IPS-18c (cell line): ENCODE data around the gene GSK3B.
"Not testable (repeated sequence)": the region's sequence is repeated elsewhere in the genome, so short reads cannot be mapped to it uniquely, and the experiment has no call there.

Experiments used
- H3K4me3 ChIP-seq: 2 replicates; pipeline ENCODE4 v1.7.0; 2013; ENCODE audit warnings: low read depth, mild to moderate bottlenecking, low read length, moderate library complexity; ENCODE audit not compliant: insufficient read depth
- H3K9me3 ChIP-seq: one replicate; pipeline ENCODE4 v1.6.1; 2013; ENCODE audit warnings: mild to moderate bottlenecking, low read length, moderate library complexity; ENCODE audit not compliant: control insufficient read depth, insufficient read depth

Gene GSK3B

GRCh38 chr3:120070263-120070981 is 23.8 kb downstream of the GSK3B start:
- no peak overlapping the region for H3K4me3 ChIP-seq
- no peaks in the 10 kb centered on the region for H3K9me3 ChIP-seq

- Histone ChIP-seq H3K4me3 (no peak overlapping the region), H3K9me3 (no peaks in the 10 kb centered on the region)
Measured at GRCh38 chr3:120067083-120067482, 27.2 kb downstream of the GSK3B start.

- H3K4me3 ChIP-seq: no peak overlapping the region
- no peaks in the 10 kb centered on the region for H3K9me3 ChIP-seq
Measured at GRCh38 chr3:120066634-120067033, 27.6 kb downstream of the GSK3B start.

GRCh38 chr3:120064641-120065040 is 29.6 kb downstream of the GSK3B start:
- H3K4me3 ChIP-seq: no peak overlapping the region
- no peaks in the 10 kb centered on the region for H3K9me3 ChIP-seq

GRCh38 chr3:120062474-120062873 is 31.8 kb downstream of the GSK3B start:
- no peaks in the 10 kb centered on the region for H3K9me3 ChIP-seq

GRCh38 chr3:120059081-120059864 is 35.0 kb downstream of the GSK3B start:
- no peaks in the 10 kb centered on the region for H3K9me3 ChIP-seq
- no peak overlapping the region for H3K4me3 ChIP-seq

More at GRCh38 chr3:120062474-120062873, 31.8 kb downstream of the GSK3B start:
- H3K4me3 ChIP-seq: no peak overlapping the region

GRCh38 chr3:120057626-120058025 is 36.6 kb downstream of the GSK3B start:
- Histone ChIP-seq H3K4me3 (no peak overlapping the region), H3K9me3 (no peaks in the 10 kb centered on the region)

- no peak overlapping the region for H3K4me3 ChIP-seq
- H3K9me3 ChIP-seq: no peaks in the 10 kb centered on the region
Measured at GRCh38 chr3:120057029-120057428, 37.2 kb downstream of the GSK3B start.

- not testable (repeated sequence) for H3K4me3 ChIP-seq, H3K9me3 ChIP-seq
Measured at GRCh38 chr3:120053647-120054046, 40.6 kb downstream of the GSK3B start.

GRCh38 chr3:120052677-120053076 is 41.6 kb downstream of the GSK3B start:
- Histone ChIP-seq H3K4me3 (no peak overlapping the region), H3K9me3 (no peaks in the 10 kb centered on the region)

GRCh38 chr3:120052225-120052624 is 42.0 kb downstream of the GSK3B start:
- Histone ChIP-seq H3K4me3 (no peak overlapping the region), H3K9me3 (no peaks in the 10 kb centered on the region)

GRCh38 chr3:120051570-120051969 is 42.7 kb downstream of the GSK3B start:
- H3K4me3 ChIP-seq, H3K9me3 ChIP-seq: not testable (repeated sequence)

- Histone ChIP-seq H3K9me3 (no peaks in the 10 kb centered on the region), H3K4me3 (no peak overlapping the region)
Measured at GRCh38 chr3:120049881-120050539, 44.2 kb downstream of the GSK3B start.

GRCh38 chr3:120049072-120049471 is 45.2 kb downstream of the GSK3B start:
- Histone ChIP-seq H3K9me3 (no peaks in the 10 kb centered on the region), H3K4me3 (no peak overlapping the region)

GRCh38 chr3:120048355-120049041 is 45.7 kb downstream of the GSK3B start:
- Histone ChIP-seq H3K4me3 (no peak overlapping the region), H3K9me3 (no peaks in the 10 kb centered on the region)

GRCh38 chr3:120047686-120048085 is 46.6 kb downstream of the GSK3B start:
- H3K4me3 ChIP-seq: no peak overlapping the region
- no peaks in the 10 kb centered on the region for H3K9me3 ChIP-seq

GRCh38 chr3:120040813-120041377 is 53.4 kb downstream of the GSK3B start:
- Histone ChIP-seq H3K9me3 (peaks cover 12% of the 10 kb centered on the region), H3K4me3 (no peak overlapping the region; the same call in 1 of the 2 replicates)
